OCI-LY1 (cell line): ENCODE measurements around the gene MOCS1.

Experiments used
- EZH2 ChIP-seq: fragments of 200-600 bp; sonication (generic), shearing (Covaris generic); IDR thresholded peaks from 2 replicates; pipeline ENCODE4 v1.8.0; 2017; ENCODE audit warnings: borderline replicate concordance, mixed run types, mild to moderate bottlenecking, antibody characterized with exemption, low read length, moderate library complexity, mixed read lengths
- TF ChIP-seq, protein P1 (sequence below): fragments of 200-600 bp; sonication (generic), shearing (Covaris generic); IDR thresholded peaks from 2 replicates; pipeline ENCODE4 v1.5.1; 2017; ENCODE audit warnings: mild to moderate bottlenecking, antibody characterized with exemption, low read length, moderate library complexity, mixed read lengths

DNA sequence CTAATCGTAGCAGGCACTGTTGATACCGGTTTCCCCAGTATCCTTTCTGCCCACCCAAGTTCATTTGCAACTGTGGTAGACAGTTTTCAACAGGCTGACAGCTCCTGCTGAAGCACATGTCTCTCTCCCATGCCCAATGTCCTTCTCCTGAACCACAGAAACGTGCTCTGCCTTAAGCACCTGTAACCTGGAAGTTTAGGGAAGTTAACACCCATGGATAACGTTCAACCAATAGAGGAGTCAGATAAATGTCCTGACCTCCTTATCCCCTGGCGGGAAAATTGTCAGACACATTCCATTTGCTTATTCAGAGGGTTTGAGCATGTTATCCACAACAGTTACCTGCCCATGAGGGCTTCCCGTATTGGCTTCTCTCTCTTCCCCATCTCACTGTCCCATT is 29.8 kb upstream of the MOCS1 start:
- TF ChIP-seq, protein P1, sequence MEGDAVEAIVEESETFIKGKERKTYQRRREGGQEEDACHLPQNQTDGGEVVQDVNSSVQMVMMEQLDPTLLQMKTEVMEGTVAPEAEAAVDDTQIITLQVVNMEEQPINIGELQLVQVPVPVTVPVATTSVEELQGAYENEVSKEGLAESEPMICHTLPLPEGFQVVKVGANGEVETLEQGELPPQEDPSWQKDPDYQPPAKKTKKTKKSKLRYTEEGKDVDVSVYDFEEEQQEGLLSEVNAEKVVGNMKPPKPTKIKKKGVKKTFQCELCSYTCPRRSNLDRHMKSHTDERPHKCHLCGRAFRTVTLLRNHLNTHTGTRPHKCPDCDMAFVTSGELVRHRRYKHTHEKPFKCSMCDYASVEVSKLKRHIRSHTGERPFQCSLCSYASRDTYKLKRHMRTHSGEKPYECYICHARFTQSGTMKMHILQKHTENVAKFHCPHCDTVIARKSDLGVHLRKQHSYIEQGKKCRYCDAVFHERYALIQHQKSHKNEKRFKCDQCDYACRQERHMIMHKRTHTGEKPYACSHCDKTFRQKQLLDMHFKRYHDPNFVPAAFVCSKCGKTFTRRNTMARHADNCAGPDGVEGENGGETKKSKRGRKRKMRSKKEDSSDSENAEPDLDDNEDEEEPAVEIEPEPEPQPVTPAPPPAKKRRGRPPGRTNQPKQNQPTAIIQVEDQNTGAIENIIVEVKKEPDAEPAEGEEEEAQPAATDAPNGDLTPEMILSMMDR: no peak
- no peak for TF ChIP-seq EZH2
